GM12873 (cell line): Measurements from ENCODE around the gene NRXN3.

Source experiments
- CTCF ChIP-seq: IDR thresholded peaks from 2 replicates; pipeline ENCODE4 v1.5.1; 2012; ENCODE audit warnings: low read depth, mild to moderate bottlenecking, moderate library complexity, low read length, control low read depth; ENCODE audit not compliant: insufficient read depth; ENCODE audit errors: missing control alignments

Gene NRXN3

GRCh38 chr14:79570648-79571047, 1400.5 kb downstream of the NRXN3 start:
- no peak for TF ChIP-seq CTCF

GRCh38 chr14:79571366-79571765, 1401.2 kb downstream of the NRXN3 start:
- no peak for TF ChIP-seq CTCF

GRCh38 chr14:79573486-79573885, 1403.3 kb downstream of the NRXN3 start:
- no peak for TF ChIP-seq CTCF

GRCh38 chr14:79575032-79575431, 1404.9 kb downstream of the NRXN3 start:
- TF ChIP-seq CTCF, result no peak

GRCh38 chr14:79576424-79576823, 1406.3 kb downstream of the NRXN3 start:
- no peak for TF ChIP-seq CTCF

- TF ChIP-seq CTCF, result no peak
These were observed 1408.3 kb downstream of the NRXN3 start for GRCh38 chr14:79578470-79578869.

GRCh38 chr14:79580414-79580813, 1410.2 kb downstream of the NRXN3 start:
- no peak for TF ChIP-seq CTCF

- TF ChIP-seq CTCF, result no peak
These were observed 1410.7 kb downstream of the NRXN3 start for GRCh38 chr14:79580906-79581305.
